Measurements from ENCODE around the gene CATSPERZ. TPM values are rescaled to one million over a fixed set of nuclear protein-coding genes. Genes with fewer than 3 reads are reported as not detected.
A peak's percentile ranks its signal among the peaks of the same experiment; 100 is the strongest.

CATSPERZ gene
- total and polyA plus RNA-seq, 9 of the 15 experiments (the other 6 are each of a cell fraction or from before 2014, with no cell fraction given) = 0.86 to 8.5 (median 3.5) TPM

DNA sequence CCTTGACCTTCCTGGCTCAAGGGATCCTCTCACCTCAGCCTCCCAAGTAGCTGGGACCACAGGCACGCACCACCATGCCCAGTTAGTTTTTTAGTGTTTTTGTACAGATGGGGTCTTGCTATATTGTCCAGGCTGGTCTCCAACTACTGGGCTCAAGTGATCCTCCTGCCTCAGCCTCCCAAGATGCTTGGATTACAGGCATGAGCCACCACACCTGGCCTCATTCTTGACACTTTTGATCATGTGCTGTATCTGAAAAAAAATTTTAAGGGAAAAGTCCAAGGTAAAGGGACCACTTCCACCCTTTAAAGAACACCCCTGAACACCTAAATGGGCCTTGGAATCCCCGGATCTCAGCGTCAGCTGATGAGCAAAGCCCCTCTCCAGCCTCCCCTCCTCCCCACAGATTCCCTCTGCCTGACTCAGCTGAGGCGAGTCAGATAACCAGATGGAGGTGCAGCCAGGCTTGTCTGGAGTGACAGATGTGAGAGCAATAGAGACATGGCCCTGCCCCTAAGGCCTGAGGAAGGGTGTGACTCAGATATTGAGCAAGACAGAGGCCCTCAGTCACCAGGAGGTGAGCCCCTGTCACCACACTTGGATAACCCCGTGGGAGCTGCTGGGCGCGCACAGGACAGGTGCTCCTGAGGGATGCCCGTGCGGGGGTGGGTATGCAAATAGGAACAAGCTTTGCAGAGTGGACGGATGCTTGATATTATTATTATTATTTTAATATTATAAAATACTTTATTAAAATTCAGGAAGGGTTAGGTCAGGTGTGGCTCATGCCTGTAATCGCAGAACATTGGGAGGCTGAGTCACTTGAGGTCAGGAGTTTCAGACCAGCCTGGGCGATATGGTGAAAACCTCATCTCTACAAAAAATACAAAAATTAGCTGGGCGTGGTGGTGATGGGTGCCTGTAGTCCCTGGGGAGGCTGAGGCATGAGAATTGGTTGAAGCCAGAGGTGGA is 34.9 kb downstream of the CATSPERZ start (continued):
- TF ChIP-seq, protein P1, sequence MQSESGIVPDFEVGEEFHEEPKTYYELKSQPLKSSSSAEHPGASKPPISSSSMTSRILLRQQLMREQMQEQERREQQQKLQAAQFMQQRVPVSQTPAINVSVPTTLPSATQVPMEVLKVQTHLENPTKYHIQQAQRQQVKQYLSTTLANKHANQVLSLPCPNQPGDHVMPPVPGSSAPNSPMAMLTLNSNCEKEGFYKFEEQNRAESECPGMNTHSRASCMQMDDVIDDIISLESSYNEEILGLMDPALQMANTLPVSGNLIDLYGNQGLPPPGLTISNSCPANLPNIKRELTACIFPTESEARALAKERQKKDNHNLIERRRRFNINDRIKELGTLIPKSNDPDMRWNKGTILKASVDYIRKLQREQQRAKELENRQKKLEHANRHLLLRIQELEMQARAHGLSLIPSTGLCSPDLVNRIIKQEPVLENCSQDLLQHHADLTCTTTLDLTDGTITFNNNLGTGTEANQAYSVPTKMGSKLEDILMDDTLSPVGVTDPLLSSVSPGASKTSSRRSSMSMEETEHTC (IDR thresholded peaks at IDR 0.05) = peak; percentile 87
- TF ChIP-seq NR3C1 (CRISPR knock-in tag; IDR thresholded peaks at IDR 0.05) (no peak), ILF3 (IDR thresholded peaks at IDR 0.05; ENCODE audit: borderline replicate concordance) (no peak), ZC3H8 (IDR thresholded peaks at IDR 0.05) (no peak), ESRRB (CRISPR knock-in tag; IDR thresholded peaks at IDR 0.05; ENCODE audit: borderline replicate concordance) (no peak), NFATC3 (IDR thresholded peaks at IDR 0.05) (peak; percentile 51; the same call in 1 of the 2 replicates), ZNF76 (CRISPR knock-in tag; IDR thresholded peaks at IDR 0.05; ENCODE audit: borderline replicate concordance) (no peak), ZKSCAN1 (IDR thresholded peaks at IDR 0.05; ENCODE audit: low read depth, low read length) (peak; percentile 78), EP300 (IDR thresholded peaks at IDR 0.05; ENCODE audit: low read length) (peak; percentile 98), GTF2A2 (tag; IDR thresholded peaks at IDR 0.05) (no peak), HOXB6 (CRISPR knock-in tag; IDR thresholded peaks at IDR 0.05; ENCODE audit: borderline replicate concordance) (no peak), NUFIP1 (IDR thresholded peaks at IDR 0.05; ENCODE audit: partially characterized antibody) (no peak), NFRKB (IDR thresholded peaks at IDR 0.05; ENCODE audit: low read depth) (no peak), SIN3B (IDR thresholded peaks at IDR 0.05; ENCODE audit: low read depth) (no peak), JUNB (CRISPR knock-in tag; conservative IDR thresholded peaks at IDR 0.05) (peak; percentile 53), LARP7 (IDR thresholded peaks at IDR 0.05) (no peak), FOXK1 (CRISPR knock-in tag; IDR thresholded peaks at IDR 0.05; ENCODE audit: borderline replicate concordance) (no peak)
- TF ChIP-seq, protein P2, sequence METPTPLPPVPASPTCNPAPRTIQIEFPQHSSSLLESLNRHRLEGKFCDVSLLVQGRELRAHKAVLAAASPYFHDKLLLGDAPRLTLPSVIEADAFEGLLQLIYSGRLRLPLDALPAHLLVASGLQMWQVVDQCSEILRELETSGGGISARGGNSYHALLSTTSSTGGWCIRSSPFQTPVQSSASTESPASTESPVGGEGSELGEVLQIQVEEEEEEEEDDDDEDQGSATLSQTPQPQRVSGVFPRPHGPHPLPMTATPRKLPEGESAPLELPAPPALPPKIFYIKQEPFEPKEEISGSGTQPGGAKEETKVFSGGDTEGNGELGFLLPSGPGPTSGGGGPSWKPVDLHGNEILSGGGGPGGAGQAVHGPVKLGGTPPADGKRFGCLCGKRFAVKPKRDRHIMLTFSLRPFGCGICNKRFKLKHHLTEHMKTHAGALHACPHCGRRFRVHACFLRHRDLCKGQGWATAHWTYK (CRISPR knock-in tag; IDR thresholded peaks at IDR 0.05) = no peak
- TF ChIP-seq, protein P3, sequence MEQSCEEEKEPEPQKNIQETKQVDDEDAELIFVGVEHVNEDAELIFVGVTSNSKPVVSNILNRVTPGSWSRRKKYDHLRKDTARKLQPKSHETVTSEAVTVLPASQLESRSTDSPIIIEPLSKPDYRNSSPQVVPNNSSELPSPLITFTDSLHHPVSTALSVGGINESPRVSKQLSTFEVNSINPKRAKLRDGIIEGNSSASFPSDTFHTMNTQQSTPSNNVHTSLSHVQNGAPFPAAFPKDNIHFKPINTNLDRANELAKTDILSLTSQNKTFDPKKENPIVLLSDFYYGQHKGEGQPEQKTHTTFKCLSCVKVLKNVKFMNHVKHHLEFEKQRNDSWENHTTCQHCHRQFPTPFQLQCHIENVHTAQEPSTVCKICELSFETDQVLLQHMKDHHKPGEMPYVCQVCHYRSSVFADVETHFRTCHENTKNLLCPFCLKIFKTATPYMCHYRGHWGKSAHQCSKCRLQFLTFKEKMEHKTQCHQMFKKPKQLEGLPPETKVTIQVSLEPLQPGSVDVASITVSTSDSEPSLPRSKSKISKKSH (CRISPR knock-in tag; IDR thresholded peaks at IDR 0.05) = no peak
- TF ChIP-seq, protein P4, sequence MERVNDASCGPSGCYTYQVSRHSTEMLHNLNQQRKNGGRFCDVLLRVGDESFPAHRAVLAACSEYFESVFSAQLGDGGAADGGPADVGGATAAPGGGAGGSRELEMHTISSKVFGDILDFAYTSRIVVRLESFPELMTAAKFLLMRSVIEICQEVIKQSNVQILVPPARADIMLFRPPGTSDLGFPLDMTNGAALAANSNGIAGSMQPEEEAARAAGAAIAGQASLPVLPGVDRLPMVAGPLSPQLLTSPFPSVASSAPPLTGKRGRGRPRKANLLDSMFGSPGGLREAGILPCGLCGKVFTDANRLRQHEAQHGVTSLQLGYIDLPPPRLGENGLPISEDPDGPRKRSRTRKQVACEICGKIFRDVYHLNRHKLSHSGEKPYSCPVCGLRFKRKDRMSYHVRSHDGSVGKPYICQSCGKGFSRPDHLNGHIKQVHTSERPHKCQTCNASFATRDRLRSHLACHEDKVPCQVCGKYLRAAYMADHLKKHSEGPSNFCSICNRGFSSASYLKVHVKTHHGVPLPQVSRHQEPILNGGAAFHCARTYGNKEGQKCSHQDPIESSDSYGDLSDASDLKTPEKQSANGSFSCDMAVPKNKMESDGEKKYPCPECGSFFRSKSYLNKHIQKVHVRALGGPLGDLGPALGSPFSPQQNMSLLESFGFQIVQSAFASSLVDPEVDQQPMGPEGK (CRISPR knock-in tag; IDR thresholded peaks at IDR 0.05; ENCODE audit: borderline replicate concordance) = no peak
- TF ChIP-seq, protein P5, sequence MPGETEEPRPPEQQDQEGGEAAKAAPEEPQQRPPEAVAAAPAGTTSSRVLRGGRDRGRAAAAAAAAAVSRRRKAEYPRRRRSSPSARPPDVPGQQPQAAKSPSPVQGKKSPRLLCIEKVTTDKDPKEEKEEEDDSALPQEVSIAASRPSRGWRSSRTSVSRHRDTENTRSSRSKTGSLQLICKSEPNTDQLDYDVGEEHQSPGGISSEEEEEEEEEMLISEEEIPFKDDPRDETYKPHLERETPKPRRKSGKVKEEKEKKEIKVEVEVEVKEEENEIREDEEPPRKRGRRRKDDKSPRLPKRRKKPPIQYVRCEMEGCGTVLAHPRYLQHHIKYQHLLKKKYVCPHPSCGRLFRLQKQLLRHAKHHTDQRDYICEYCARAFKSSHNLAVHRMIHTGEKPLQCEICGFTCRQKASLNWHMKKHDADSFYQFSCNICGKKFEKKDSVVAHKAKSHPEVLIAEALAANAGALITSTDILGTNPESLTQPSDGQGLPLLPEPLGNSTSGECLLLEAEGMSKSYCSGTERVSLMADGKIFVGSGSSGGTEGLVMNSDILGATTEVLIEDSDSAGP (CRISPR knock-in tag; IDR thresholded peaks at IDR 0.05) = 0 out of 2 replicates have a peak, but pooled peaks have one; percentile 23
